ENCODE data around the gene APOL3. TPM values are rescaled to one million over a fixed set of nuclear protein-coding genes. Genes with fewer than 3 reads are reported as not detected.
"Not testable (repeated sequence)": the region's sequence is repeated elsewhere in the genome, so short reads cannot be mapped to it uniquely, and the experiment has no call there.

APOL3 gene
- total RNA-seq, 2 experiments from 2014 or later, result 63.9 to 66.7 TPM

DNA sequence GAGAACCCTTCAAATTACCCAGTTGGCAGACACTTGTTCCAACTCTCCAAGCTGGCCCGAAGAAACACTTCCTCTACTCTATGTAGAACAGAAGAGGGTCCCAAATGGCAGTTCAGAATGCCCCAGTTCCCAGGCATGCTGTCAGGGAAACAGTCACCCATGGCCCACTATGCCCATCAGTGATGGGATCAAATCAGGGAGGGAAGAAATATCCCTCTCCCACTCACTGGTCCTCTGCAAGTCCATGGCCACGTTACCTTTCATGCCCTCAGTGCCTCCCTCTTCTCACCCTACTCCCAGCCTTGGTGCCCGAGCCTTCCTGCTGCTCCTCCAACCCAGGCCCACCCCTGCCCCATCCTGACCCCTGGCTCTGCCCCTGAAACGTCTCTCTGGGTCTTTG is 16.6 kb downstream of the APOL3 start:
- Mint-ChIP-seq H3K36me3 (peaks cover 36% of the 10 kb centered on the region), H3K9me3 (no peaks in the 10 kb centered on the region), H3K27ac (peak overlapping the region; percentile 45), H3K27me3 (no peaks in the 10 kb centered on the region), H3K4me3 (no peak overlapping the region), H3K4me1 (ENCODE audit: low read depth) (peaks cover 12% of the 10 kb centered on the region)
- ChIA-PET POLR2A (interaction anchor here (1.1 kb wide), 1 partner anchor 16 kb away, joined by 3 read pairs; the partner anchor contains the start of gene APOL3), CTCF (interaction anchor here (0.7 to 6.0 kb wide), 2 partner anchors 19 to 36 kb away, joined by 3 to 96 read pairs; no protein-coding TSS in a partner anchor)
- no peak for DNase-seq
- intact Hi-C loops (cut with micrococcal nuclease), result no loop called here

DNA sequence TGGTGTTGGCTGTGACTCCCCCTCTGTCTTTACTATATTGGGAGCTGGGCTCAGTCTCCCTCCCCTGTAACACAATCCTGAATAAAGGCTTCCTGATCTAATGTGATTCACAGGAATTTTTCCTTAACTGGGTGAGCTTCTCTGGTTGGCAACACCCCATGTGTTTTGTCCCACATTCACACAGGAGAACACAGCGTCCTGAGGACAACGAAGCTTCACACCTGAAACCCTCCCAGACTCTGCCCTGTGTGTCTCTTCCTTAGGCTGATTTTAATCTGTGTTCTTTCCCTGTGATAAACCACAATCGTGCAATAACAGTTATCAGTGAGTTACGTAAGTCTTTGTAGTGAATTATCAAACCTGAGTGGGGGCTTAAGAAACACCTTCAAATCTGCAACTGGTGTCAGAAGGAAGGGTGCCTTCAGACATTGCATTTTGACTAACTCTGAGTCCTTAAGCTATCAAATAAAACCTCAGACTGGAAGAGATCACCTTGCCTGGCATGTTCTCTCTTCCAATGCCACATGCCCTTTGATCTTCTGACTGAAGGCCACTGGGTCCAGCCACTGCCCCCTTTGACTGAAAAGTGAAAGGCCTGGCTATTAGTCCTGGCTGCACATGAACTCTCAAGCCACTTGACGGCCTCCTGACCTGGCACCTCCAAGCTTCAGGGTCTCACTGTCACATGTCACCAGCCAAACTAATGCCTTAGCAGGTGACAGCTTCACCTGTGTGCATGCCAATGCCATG is 17.3 kb downstream of the APOL3 start:
- H3K27ac Mint-ChIP-seq, result no peak overlapping the region
- CTCF ChIA-PET, result interaction anchor here (0.7 to 6.0 kb wide), 4 partner anchors 11 to 37 kb away, joined by 3 to 96 read pairs (median 4); no protein-coding TSS in a partner anchor
- H3K27me3 Mint-ChIP-seq, result no peaks in the 10 kb centered on the region
- no peaks in the 10 kb centered on the region for H3K9me3 Mint-ChIP-seq
- intact Hi-C loops (cut with micrococcal nuclease), result no loop called here
- H3K4me1 Mint-ChIP-seq (ENCODE audit: low read depth), result peaks cover 11% of the 10 kb centered on the region
- POLR2A ChIA-PET, result interaction anchor here (1.1 kb wide), 1 partner anchor 17 kb away, joined by 3 read pairs; the partner anchor contains the start of gene APOL3
- peaks cover 34% of the 10 kb centered on the region for H3K36me3 Mint-ChIP-seq
- no peak overlapping the region for H3K4me3 Mint-ChIP-seq
- no peak for DNase-seq

DNA sequence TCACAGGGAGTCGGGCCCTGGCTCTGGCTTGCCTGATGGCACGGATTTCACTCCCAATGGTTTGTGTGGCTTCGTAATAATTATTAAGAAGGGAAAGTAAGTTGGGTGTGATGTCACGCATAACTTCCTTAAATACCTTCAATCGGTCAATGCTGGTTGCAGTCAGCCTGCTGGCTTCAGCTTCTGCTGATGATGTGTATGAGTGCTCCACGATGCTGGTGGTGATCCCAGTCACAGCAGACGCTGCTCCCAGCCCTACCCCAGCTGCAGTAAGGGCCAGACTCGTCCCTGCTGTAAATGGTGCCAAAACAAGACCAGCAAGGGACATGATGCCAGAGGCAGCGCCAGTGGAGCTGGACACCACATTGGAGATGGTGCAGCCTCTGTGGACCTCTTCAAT is 19.1 kb downstream of the APOL3 start:
- Mint-ChIP-seq H3K4me3 (no peak overlapping the region), H3K4me1 (ENCODE audit: low read depth) (peaks cover 10% of the 10 kb centered on the region), H3K27me3 (no peaks in the 10 kb centered on the region), H3K9me3 (no peaks in the 10 kb centered on the region), H3K27ac (no peak overlapping the region), H3K36me3 (peaks cover 30% of the 10 kb centered on the region)
- CTCF ChIA-PET, result interaction anchor here (1.1 to 6.0 kb wide), 4 partner anchors 10 to 39 kb away, joined by 3 to 96 read pairs (median 7); no protein-coding TSS in a partner anchor
- intact Hi-C loops (cut with micrococcal nuclease), result no loop called here
- DNase-seq, result no peak
- POLR2A ChIA-PET, result no interaction called here

DNA sequence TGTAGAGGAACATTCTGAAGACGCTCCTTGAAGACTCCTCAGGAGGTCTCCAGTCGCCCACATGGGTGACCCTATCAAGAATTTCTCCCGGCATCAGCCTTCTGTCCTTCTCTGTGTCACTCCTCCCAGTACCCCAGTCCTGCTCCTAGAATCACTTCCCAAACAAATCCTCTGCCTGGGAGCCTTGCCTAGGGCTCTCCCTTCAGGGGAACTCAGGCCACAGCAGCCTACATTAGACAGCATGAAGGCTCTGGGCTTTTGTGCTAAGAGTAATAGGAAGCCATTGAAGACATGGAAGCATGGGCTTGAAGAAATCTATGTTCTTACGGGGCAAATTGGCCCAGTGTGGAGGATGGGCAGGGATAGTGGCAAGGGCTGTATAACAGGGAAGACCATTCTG is 21.8 kb downstream of the APOL3 start:
- POLR2A ChIA-PET; DNase-seq; CTCF ChIA-PET; H3K27me3 Mint-ChIP-seq; H3K4me3 Mint-ChIP-seq; intact Hi-C loops (cut with micrococcal nuclease); H3K9me3 Mint-ChIP-seq; H3K27ac Mint-ChIP-seq: not testable (repeated sequence)
- Mint-ChIP-seq H3K36me3 (peaks cover 20% of the 10 kb centered on the region), H3K4me1 (ENCODE audit: low read depth) (peaks cover 22% of the 10 kb centered on the region)

DNA sequence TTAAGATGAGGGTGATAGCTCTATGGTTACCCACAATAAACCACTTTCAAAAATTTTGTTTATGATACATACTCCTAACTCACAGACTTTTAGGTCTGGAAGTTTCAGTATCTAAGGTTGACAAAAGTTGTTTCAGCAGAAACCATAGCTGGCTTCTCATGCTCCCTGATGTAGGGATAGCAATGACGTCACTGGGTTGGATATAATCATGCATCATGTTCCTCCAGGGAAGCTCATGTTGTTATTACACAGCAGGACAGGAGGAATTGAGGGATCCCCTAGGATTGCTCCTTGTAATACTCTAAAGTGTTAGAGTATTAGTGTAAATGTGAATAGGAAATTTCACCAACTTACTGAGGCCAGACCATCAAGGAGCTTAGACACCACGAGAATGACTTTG is 23.6 kb downstream of the APOL3 start:
- Mint-ChIP-seq H3K4me3 (no peak overlapping the region), H3K27ac (no peak overlapping the region), H3K36me3 (peaks cover 16% of the 10 kb centered on the region), H3K4me1 (ENCODE audit: low read depth) (peaks cover 24% of the 10 kb centered on the region), H3K9me3 (no peaks in the 10 kb centered on the region), H3K27me3 (no peaks in the 10 kb centered on the region)
- CTCF ChIA-PET, result interaction anchor here (1.7 to 3.1 kb wide), 3 partner anchors 13 to 71 kb away, joined by 7 to 18 read pairs (median 8); no protein-coding TSS in a partner anchor
- intact Hi-C loops (cut with micrococcal nuclease), result no loop called here
- DNase-seq, result no peak
- POLR2A ChIA-PET, result no interaction called here

DNA sequence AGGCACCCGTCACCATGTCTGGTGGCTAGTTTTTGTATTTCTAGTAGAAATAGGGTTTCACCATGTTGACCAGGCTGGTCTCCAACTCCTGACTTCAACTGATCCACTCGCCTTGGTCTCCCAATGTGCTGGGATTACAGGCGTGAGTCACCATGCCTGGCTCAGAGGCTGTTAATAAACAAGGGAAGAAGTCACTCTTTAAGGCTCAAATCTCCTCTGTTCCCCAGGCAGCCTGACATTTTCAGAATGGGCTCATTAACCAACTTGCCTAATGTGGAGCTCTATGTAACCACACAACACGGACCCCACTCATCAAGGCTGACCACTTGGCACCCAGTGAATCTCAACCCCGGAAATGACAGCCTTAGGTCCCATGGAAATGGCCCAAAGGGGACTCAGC is 24.1 kb downstream of the APOL3 start:
- Mint-ChIP-seq H3K27me3 (no peaks in the 10 kb centered on the region), H3K36me3 (peaks cover 12% of the 10 kb centered on the region), H3K9me3 (no peaks in the 10 kb centered on the region), H3K4me1 (ENCODE audit: low read depth) (peaks cover 21% of the 10 kb centered on the region), H3K27ac (no peak overlapping the region), H3K4me3 (no peak overlapping the region)
- no peak for DNase-seq
- POLR2A ChIA-PET, result no interaction called here
- CTCF ChIA-PET, result interaction anchor here (1.7 to 3.1 kb wide), 3 partner anchors 13 to 71 kb away, joined by 7 to 18 read pairs (median 8); no protein-coding TSS in a partner anchor
- intact Hi-C loops (cut with micrococcal nuclease), result no loop called here

DNA sequence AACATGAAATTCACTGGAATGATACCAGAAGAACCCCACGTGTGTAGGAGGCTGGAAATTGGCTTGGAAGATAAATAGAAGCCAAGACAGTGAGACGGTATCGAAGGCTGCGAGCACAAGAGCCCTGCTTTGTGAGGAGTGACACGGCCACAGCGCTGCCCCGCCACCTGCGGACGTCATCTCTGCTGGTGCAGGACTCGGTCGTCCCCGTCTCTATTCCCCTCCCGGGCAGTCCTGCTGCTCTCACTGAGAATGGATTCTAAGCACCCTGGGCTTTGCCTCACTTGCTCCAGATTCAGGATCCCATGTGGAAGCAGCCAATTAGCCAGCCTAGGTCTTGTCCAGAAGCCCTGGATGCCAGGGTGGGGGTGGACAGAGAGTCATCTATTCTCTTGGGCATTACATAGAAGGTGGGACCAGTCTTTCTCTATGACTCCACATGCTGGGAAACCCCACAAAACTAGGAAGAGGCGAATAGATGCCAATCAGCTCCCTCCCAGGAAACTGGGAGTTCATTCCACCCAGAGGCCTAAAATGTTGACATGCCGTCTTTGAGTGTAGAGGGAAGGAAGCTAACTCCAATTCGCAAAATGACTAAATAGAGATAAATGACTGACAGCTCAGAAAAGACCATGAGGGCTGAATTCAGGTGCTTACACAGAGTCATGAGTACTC is 25.1 kb downstream of the APOL3 start:
- Mint-ChIP-seq H3K9me3 (no peaks in the 10 kb centered on the region), H3K27me3 (no peaks in the 10 kb centered on the region), H3K27ac (no peak overlapping the region), H3K36me3 (peaks cover 2% of the 10 kb centered on the region), H3K4me1 (ENCODE audit: low read depth) (peaks cover 21% of the 10 kb centered on the region), H3K4me3 (no peak overlapping the region)
- CTCF ChIA-PET, result interaction anchor here (1.4 to 3.1 kb wide), 3 partner anchors 11 to 70 kb away, joined by 7 to 18 read pairs (median 8); no protein-coding TSS in a partner anchor
- intact Hi-C loops (cut with micrococcal nuclease), result no loop called here
- DNase-seq, result no peak
- POLR2A ChIA-PET, result no interaction called here

DNA sequence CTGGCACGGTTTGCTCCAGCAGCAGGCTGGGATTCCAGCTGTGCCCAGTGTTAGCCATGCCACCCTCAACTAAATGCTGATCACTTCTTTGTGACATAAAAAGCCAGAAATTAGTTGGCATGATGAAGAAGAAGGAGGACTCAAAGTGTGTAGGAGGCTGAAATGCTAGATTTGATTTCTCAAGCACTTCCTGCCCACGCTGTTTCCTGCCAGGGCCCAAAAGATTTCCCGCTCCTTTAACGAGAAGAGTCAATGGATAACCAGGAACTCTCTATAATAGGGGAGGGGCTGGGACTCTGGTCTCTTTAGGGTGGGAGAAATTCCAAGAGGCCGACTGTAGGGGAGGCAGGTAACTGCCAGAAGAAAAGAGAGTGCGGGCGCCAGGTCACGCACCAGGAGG is 26.4 kb downstream of the APOL3 start:
- intact Hi-C loops (cut with micrococcal nuclease), result loop anchor here (1.0 kb wide), 1 partner anchor 21 kb away; no protein-coding TSS in a partner anchor
- DNase-seq, result peak; percentile 49
- CTCF ChIA-PET, result interaction anchor here (1.4 kb wide), 1 partner anchor 10 kb away, joined by 8 read pairs; no protein-coding TSS in a partner anchor
- POLR2A ChIA-PET, result no interaction called here
- peaks cover 21% of the 10 kb centered on the region for H3K4me1 Mint-ChIP-seq (ENCODE audit: low read depth)
- H3K4me3 Mint-ChIP-seq, result no peak overlapping the region
- no peaks in the 10 kb centered on the region for H3K27me3 Mint-ChIP-seq
- H3K27ac Mint-ChIP-seq, result peak overlapping the region; percentile 54
- H3K36me3 Mint-ChIP-seq, result no peaks in the 10 kb centered on the region
- H3K9me3 Mint-ChIP-seq, result no peaks in the 10 kb centered on the region

DNA sequence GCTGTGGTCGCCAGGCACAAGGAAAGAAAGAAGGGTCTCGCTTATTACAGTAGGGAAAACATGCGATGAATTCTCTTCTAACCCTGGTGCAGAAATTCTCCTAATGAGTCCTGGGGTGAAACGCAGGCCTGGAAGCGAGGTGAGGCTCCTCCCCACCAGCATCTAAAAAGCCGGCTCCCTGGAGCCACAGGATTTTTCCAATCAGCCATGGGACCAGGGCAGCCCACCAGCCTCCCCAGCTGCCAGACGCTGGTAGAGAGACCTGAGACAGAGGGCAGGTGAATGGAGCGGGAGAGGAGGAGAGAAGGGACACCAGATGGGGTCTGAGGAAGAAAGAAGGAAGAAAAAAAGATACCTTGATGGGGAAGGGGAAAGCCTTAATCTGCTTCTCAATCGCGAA is 28.6 kb downstream of the APOL3 start:
- Mint-ChIP-seq H3K9me3 (no peaks in the 10 kb centered on the region), H3K27me3 (no peaks in the 10 kb centered on the region), H3K36me3 (no peaks in the 10 kb centered on the region), H3K4me3 (no peak overlapping the region), H3K4me1 (ENCODE audit: low read depth) (peaks cover 21% of the 10 kb centered on the region), H3K27ac (no peak overlapping the region)
- CTCF ChIA-PET, result interaction anchor here (1.3 to 1.4 kb wide), 2 partner anchors 66 kb away, joined by 5 read pairs; no protein-coding TSS in a partner anchor
- intact Hi-C loops (cut with micrococcal nuclease), result no loop called here
- no peak for DNase-seq
- POLR2A ChIA-PET, result no interaction called here

DNA sequence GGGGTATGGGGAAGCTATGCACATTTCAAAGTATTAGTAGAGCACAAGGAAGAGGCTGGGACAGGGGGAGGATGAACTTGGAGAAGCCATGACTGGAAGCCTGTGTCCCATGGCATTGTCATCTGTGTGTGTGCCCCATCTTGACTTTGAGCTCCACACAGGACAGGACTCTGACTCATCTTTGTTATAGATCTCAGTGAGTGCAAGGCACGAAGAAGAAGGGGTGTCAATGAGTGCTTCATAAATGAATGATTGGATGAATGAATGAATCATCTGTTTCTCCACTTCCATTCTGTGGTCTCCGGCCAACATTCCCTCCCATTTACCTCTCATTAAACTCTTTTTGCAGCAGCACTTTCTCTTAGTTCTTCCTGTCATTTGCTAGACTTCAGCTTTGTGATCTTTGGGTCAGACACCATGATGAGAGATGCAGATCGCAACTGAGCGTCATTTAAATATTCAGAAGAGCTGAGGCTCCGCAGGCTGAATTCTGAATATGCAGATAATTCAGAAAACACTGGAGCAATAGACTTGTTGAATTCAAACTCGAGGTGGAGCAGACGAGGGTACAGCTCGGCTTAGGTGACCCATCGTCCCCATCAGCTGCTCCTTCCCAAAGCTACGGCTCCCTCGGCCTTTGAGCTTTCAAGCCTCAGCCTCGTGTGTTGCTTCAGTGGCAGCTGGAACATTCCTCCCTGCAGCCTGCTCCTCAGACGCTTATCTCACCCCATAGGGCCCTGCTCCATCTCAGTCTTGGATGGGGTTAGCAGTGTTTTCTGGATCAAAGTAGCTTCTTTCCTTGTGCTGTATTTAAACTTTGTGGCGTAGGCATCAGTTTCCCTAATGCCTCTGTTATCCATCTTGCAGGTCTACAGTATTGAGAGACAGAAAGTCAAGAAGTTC is 30.8 kb downstream of the APOL3 start:
- Mint-ChIP-seq H3K9me3 (no peaks in the 10 kb centered on the region), H3K4me3 (no peak overlapping the region), H3K36me3 (no peaks in the 10 kb centered on the region), H3K4me1 (ENCODE audit: low read depth) (peaks cover 15% of the 10 kb centered on the region), H3K27ac (no peak overlapping the region), H3K27me3 (no peaks in the 10 kb centered on the region)
- ChIA-PET POLR2A (interaction anchor here (2.1 kb wide), 1 partner anchor 64 kb away, joined by 4 read pairs; no protein-coding TSS in a partner anchor), CTCF (interaction anchor here (0.8 to 1.8 kb wide), 2 partner anchors 33 to 64 kb away, joined by 4 to 6 read pairs; no protein-coding TSS in a partner anchor)
- DNase-seq, result no peak
- intact Hi-C loops (cut with micrococcal nuclease), result no loop called here

DNA sequence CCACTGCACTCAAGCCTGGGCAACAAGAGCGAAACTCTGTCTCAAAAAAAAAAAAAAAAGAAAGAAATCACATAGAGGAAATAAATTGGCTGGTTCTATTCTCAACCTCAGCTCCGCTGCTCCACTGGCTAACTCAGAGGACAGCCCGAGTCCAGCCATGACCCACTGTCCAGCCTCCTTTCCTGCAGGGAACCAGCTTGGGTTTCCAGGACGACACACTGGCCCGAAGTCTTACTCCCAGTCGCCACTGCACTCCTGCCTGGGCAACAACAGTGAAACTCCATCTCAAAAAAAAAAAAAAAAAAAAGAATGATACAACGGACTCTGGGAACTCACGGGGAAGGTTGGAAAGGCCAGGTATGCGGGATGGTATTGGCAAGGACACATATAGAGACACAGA is 31.5 kb downstream of the APOL3 start:
- Mint-ChIP-seq H3K27me3 (no peaks in the 10 kb centered on the region), H3K36me3 (no peaks in the 10 kb centered on the region), H3K4me3 (no peak overlapping the region), H3K4me1 (ENCODE audit: low read depth) (peaks cover 11% of the 10 kb centered on the region), H3K9me3 (no peaks in the 10 kb centered on the region), H3K27ac (no peak overlapping the region)
- intact Hi-C loops (cut with micrococcal nuclease), result no loop called here
- DNase-seq, result no peak
- ChIA-PET POLR2A (no interaction called here), CTCF (interaction anchor here (1.8 kb wide), 1 partner anchor 63 kb away, joined by 6 read pairs; no protein-coding TSS in a partner anchor)

Measured in activated CD4-positive, alpha-beta memory T cell treated with anti-CD3 and anti-CD28 coated beads for 36 hours (primary cell).